CD14-positive monocyte (primary cell): ENCODE data around the gene SEMA4A. TPM values are rescaled to one million over a fixed set of nuclear protein-coding genes. Genes with fewer than 3 reads are reported as not detected.

Experiments
- DNase-seq, 3 donors: peaks; one replicate each; pipeline ENCODE4 v3.0.0-alpha.2; 2011 to 2022
- H2AFZ ChIP-seq: 2 replicates; pipeline ENCODE4 v1.6.0; 2012; ENCODE audit warnings: mild to moderate bottlenecking, low read depth, low read length, inconsistent platforms; ENCODE audit not compliant: insufficient read depth, poor library complexity, severe bottlenecking
- H3K27ac ChIP-seq, 2 donors: 1 replicate in 1 of 2; 2 replicates in 1 of 2; pipeline ENCODE4 v1.5.1; 2012 to 2013; ENCODE audit warnings: low read length in 2 of 2, control low read depth in 1 of 2, inconsistent platforms in 1 of 2, low read depth in 1 of 2, mild to moderate bottlenecking in 1 of 2
- H3K27me3 ChIP-seq, 2 donors: one replicate each; pipeline versions ENCODE4 v1.6.0 to v1.6.1; 2011 to 2013; ENCODE audit warnings: low read length in 2 of 2; ENCODE audit not compliant: control insufficient read depth in 2 of 2, insufficient read depth in 2 of 2
- H3K36me3 ChIP-seq, 2 donors: replicated peaks in 1 of 2; 1 replicate in 1 of 2; 2 replicates in 1 of 2; pipeline versions ENCODE4 v1.5.1 to v1.6.1; 2012 to 2013; ENCODE audit warnings: low read length in 2 of 2, control low read depth in 1 of 2, inconsistent platforms in 1 of 2, mild to moderate bottlenecking in 1 of 2; ENCODE audit not compliant: insufficient read depth in 2 of 2, control insufficient read depth in 1 of 2
- H3K4me1 ChIP-seq, 2 donors: 1 replicate in 1 of 2; 2 replicates in 1 of 2; pipeline versions ENCODE4 v1.5.1 to v1.6.1; 2012 to 2013; ENCODE audit warnings: low read length in 2 of 2, control low read depth in 1 of 2, inconsistent platforms in 1 of 2, mild to moderate bottlenecking in 1 of 2, moderate library complexity in 1 of 2; ENCODE audit not compliant: insufficient read depth in 2 of 2, control insufficient read depth in 1 of 2
- H3K4me2 ChIP-seq: replicated peaks from 2 replicates; pipeline ENCODE3; 2012; ENCODE audit warnings: low read length, moderate library complexity, mild to moderate bottlenecking; ENCODE audit not compliant: poor library complexity, severe bottlenecking; ENCODE audit errors: extremely low read depth
- H3K4me3 ChIP-seq, 3 experiments: fragments of 200-600 bp in 1 of 3; sonication (generic) in 1 of 3; replicated peaks in 1 of 3; 1 replicate in 2 of 3; 2 replicates in 1 of 3; pipeline ENCODE4 v1.5.1; 2011 to 2013; ENCODE audit warnings: low read length in 3 of 3, mild to moderate bottlenecking in 3 of 3, control low read depth in 2 of 3, low read depth in 2 of 3, inconsistent platforms in 1 of 3, moderate library complexity in 1 of 3
- H3K79me2 ChIP-seq: 2 replicates; pipeline ENCODE4 v1.6.0; 2012; ENCODE audit warnings: mild to moderate bottlenecking, control low read depth, inconsistent platforms, low read length, moderate library complexity; ENCODE audit not compliant: insufficient read depth
- H3K9ac ChIP-seq: 2 replicates; pipeline ENCODE4 v1.6.0; 2017; ENCODE audit warnings: low read length, mild to moderate bottlenecking; ENCODE audit not compliant: insufficient read depth, poor library complexity, severe bottlenecking
- H3K9me3 ChIP-seq, 2 donors: replicated peaks in 1 of 2; 1 replicate in 1 of 2; 2 replicates in 1 of 2; pipeline versions ENCODE4 v1.5.1 to v1.6.1; 2012 to 2013; ENCODE audit warnings: low read length in 2 of 2, control low read depth in 1 of 2; ENCODE audit not compliant: control insufficient read depth in 1 of 2, insufficient read depth in 1 of 2
- H4K20me1 ChIP-seq: 2 replicates; pipeline ENCODE4 v1.6.0; 2012; ENCODE audit warnings: mild to moderate bottlenecking, low read length, control low read depth, moderate library complexity; ENCODE audit not compliant: insufficient read depth
- H3K27ac Mint-ChIP-seq, 7 donors: one replicate each; pipeline ENCODE4 v1.8.0; 2020; ENCODE audit warnings: mild to moderate bottlenecking in 7 of 7, mixed read lengths in 7 of 7, moderate library complexity in 6 of 7, inconsistent platforms in 2 of 7
- H3K27me3 Mint-ChIP-seq, 3 donors: one replicate each; pipeline ENCODE4 v1.8.0; 2021 to 2022; ENCODE audit warnings: low read depth in 3 of 3, mild to moderate bottlenecking in 3 of 3, mixed read lengths in 3 of 3, moderate library complexity in 3 of 3, inconsistent platforms in 1 of 3
- H3K36me3 Mint-ChIP-seq, 2 donors: one replicate each; pipeline ENCODE4 v1.8.0; 2020; ENCODE audit warnings: mixed read lengths in 2 of 2, inconsistent platforms in 1 of 2, mild to moderate bottlenecking in 1 of 2
- H3K4me1 Mint-ChIP-seq: one replicate; pipeline ENCODE4 v1.8.0; 2020; ENCODE audit warnings: mild to moderate bottlenecking, mixed read lengths
- H3K4me3 Mint-ChIP-seq, 2 donors: one replicate each; pipeline ENCODE4 v1.8.0; 2020; ENCODE audit warnings: mild to moderate bottlenecking in 2 of 2, mixed read lengths in 2 of 2, moderate library complexity in 1 of 2
- H3K9me3 Mint-ChIP-seq, 7 donors: one replicate each; pipeline ENCODE4 v1.8.0; 2020 to 2022; ENCODE audit warnings: mixed read lengths in 7 of 7, mild to moderate bottlenecking in 6 of 7, moderate library complexity in 6 of 7, inconsistent platforms in 2 of 7
- CTCF ChIP-seq: fragments of 200-600 bp; IDR thresholded peaks from one replicate; pipeline ENCODE4 v1.8.0; 2022; ENCODE audit warnings: antibody characterized with exemption, mild to moderate bottlenecking
- WGBS: methylation state at CpG from one replicate; pipeline ENCODE4 v1.1.5; 2013; ENCODE audit warnings: missing lambda C conversion rate; ENCODE audit not compliant: insufficient coverage; 5-methylcytosine and 5-hydroxymethylcytosine counted together
- intact Hi-C, 2 donors: fragments of 100-400 bp; cut with micrococcal nuclease; formaldehyde crosslinking; loops; one replicate each; pipeline versions ENCODE4 v1.15.0 to v1.15.1; 2023
- polyA plus RNA-seq, 3 donors: library from polyadenylated mRNA; depleted of rRNA in 1 of 3; unstranded in 2 of 3; stranded (reverse) in 1 of 3; fragments of 300-500 nt in 2 of 3; fragments of >200 nt in 1 of 3; fragmentation: Illumina TruSeq in 2 of 3; gene quantifications; 1 replicate in 2 of 3; 2 replicates in 1 of 3; pipeline ENCODE4 v1.2.3, GENCODE V29; 2012 to 2021

Gene SEMA4A
- polyA plus RNA-seq, 3 donors = 72.3 to 121 (median 116) TPM

GRCh38 chr1:156149374-156150332, 3.7 kb upstream of the SEMA4A start:
- no peak for TF ChIP-seq CTCF
- Histone ChIP-seq H3K4me3 (peak overlapping the region in 1 of 3 experiments; percentile 7), H3K27me3 (no peaks in the 10 kb centered on the region), H4K20me1 (no peaks in the 10 kb centered on the region), H2AFZ (no peak overlapping the region), H3K9ac (peak overlapping the region; percentile 74), H3K27ac (peak overlapping the region; percentile 94 to 98), H3K4me1 (peaks cover 88 to 90% of the 10 kb centered on the region in 2 donors), H3K79me2 (peaks cover 20% of the 10 kb centered on the region), H3K4me2 (peak overlapping the region; percentile 17), H3K9me3 (no peaks in the 10 kb centered on the region), H3K36me3 (no peaks in the 10 kb centered on the region)
- Mint-ChIP-seq H3K27ac (peak overlapping the region; percentile 97 to 99 (median 98)), H3K36me3 (peaks cover 3 to 4% of the 10 kb centered on the region in 2 donors), H3K27me3 (peaks cover 0 to 6% (median 3%) of the 10 kb centered on the region in 3 donors), H3K4me3 (peak overlapping the region in 1 of 2 donors; percentile 21), H3K9me3 (peaks cover 0 to 5% (median 0%) of the 10 kb centered on the region in 7 donors), H3K4me1 (peaks cover 86% of the 10 kb centered on the region)
- no peak for DNase-seq
- 63% methylated on average over 11 of the region's 20 CpGs for WGBS
- intact Hi-C loops = loop anchor here (2.0 to 5.0 kb wide), 4 partner anchors 43 to 168 kb away; partner anchors contain the start of gene SLC25A44 (in 1 of the 2)

GRCh38 chr1:156150333-156151011, 2.9 kb upstream of the SEMA4A start:
- Histone ChIP-seq H3K4me1 (peaks cover 96 to 99% of the 10 kb centered on the region in 2 donors), H3K4me3 (peak overlapping the region in 1 of 3 experiments; percentile 7), H3K9me3 (no peaks in the 10 kb centered on the region), H3K27ac (peak overlapping the region; percentile 94 to 98), H4K20me1 (no peaks in the 10 kb centered on the region), H3K4me2 (no peak overlapping the region), H3K27me3 (no peaks in the 10 kb centered on the region), H3K79me2 (peaks cover 28% of the 10 kb centered on the region), H3K36me3 (no peaks in the 10 kb centered on the region), H3K9ac (peak overlapping the region; percentile 74), H2AFZ (no peak overlapping the region)
- TF ChIP-seq CTCF = no peak
- 87% methylated on average over 3 of the region's 10 CpGs for WGBS
- Mint-ChIP-seq H3K27me3 (peaks cover 0 to 2% (median 0%) of the 10 kb centered on the region in 3 donors), H3K9me3 (peaks cover 0 to 5% (median 0%) of the 10 kb centered on the region in 7 donors), H3K4me1 (peaks cover 94% of the 10 kb centered on the region), H3K36me3 (peaks cover 4 to 7% of the 10 kb centered on the region in 2 donors), H3K27ac (peak overlapping the region; percentile 91 to 99 (median 95)), H3K4me3 (no peak overlapping the region)
- intact Hi-C loops = no loop called here
- peak; percentile 61 to 82 (median 74) for DNase-seq
